HUES6 (cell line): ENCODE measurements around the gene TDP1.

Experiments used
- H3K27ac ChIP-seq: 2 replicates; pipeline ENCODE4 v1.7.0; 2013; ENCODE audit warnings: low read depth, mild to moderate bottlenecking, low read length, inconsistent platforms
- H3K27me3 ChIP-seq: 2 replicates; pipeline ENCODE4 v1.6.1; 2013; ENCODE audit warnings: low read length; ENCODE audit not compliant: control insufficient read depth, insufficient read depth
- H3K36me3 ChIP-seq: 2 replicates; pipeline ENCODE4 v1.6.1; 2013; ENCODE audit warnings: low read length; ENCODE audit not compliant: control insufficient read depth, insufficient read depth
- H3K4me1 ChIP-seq: 2 replicates; pipeline ENCODE4 v1.6.1; 2013; ENCODE audit warnings: low read length; ENCODE audit not compliant: control insufficient read depth, insufficient read depth
- H3K4me3 ChIP-seq: 2 replicates; pipeline ENCODE4 v1.5.1; 2013; ENCODE audit warnings: low read depth, low read length
- H3K9ac ChIP-seq: one replicate; pipeline ENCODE4 v1.6.1; 2013; ENCODE audit warnings: mild to moderate bottlenecking, low read length
- H3K9me3 ChIP-seq: 2 replicates; pipeline ENCODE4 v1.6.1; 2013; ENCODE audit warnings: low read depth, low read length; ENCODE audit not compliant: control insufficient read depth, insufficient read depth

The TDP1 gene

GRCh38 chr14:89990623-89991275, 35.0 kb downstream of the TDP1 start:
- Histone ChIP-seq H3K9ac (no peak overlapping the region), H3K27me3 (no peaks in the 10 kb centered on the region), H3K4me1 (peaks cover 30% of the 10 kb centered on the region), H3K9me3 (no peaks in the 10 kb centered on the region), H3K27ac (no peak overlapping the region), H3K36me3 (peaks cover 65% of the 10 kb centered on the region), H3K4me3 (no peak overlapping the region)

- no peak overlapping the region for H3K27ac ChIP-seq
- no peak overlapping the region for H3K9ac ChIP-seq
- peaks cover 18% of the 10 kb centered on the region for H3K4me1 ChIP-seq
- H3K36me3 ChIP-seq: peaks cover 69% of the 10 kb centered on the region
- H3K9me3 ChIP-seq: no peaks in the 10 kb centered on the region
- no peak overlapping the region for H3K4me3 ChIP-seq
- H3K27me3 ChIP-seq: no peaks in the 10 kb centered on the region
These were observed 36.5 kb downstream of the TDP1 start for GRCh38 chr14:89992273-89992672.

GRCh38 chr14:89996963-89997362, 41.2 kb downstream of the TDP1 start:
- H3K9me3 ChIP-seq: no peaks in the 10 kb centered on the region
- no peaks in the 10 kb centered on the region for H3K4me1 ChIP-seq
- H3K4me3 ChIP-seq: no peak overlapping the region
- no peak overlapping the region for H3K9ac ChIP-seq
- no peaks in the 10 kb centered on the region for H3K27me3 ChIP-seq
- H3K27ac ChIP-seq: no peak overlapping the region
- H3K36me3 ChIP-seq: peaks cover 76% of the 10 kb centered on the region

- H3K4me1 ChIP-seq: no peaks in the 10 kb centered on the region
- H3K4me3 ChIP-seq: no peak overlapping the region
- no peaks in the 10 kb centered on the region for H3K9me3 ChIP-seq
- no peak overlapping the region for H3K27ac ChIP-seq
- H3K27me3 ChIP-seq: no peaks in the 10 kb centered on the region
- H3K36me3 ChIP-seq: peaks cover 60% of the 10 kb centered on the region
- no peak overlapping the region for H3K9ac ChIP-seq
These were observed 45.2 kb downstream of the TDP1 start for GRCh38 chr14:90000935-90001334.

DNA sequence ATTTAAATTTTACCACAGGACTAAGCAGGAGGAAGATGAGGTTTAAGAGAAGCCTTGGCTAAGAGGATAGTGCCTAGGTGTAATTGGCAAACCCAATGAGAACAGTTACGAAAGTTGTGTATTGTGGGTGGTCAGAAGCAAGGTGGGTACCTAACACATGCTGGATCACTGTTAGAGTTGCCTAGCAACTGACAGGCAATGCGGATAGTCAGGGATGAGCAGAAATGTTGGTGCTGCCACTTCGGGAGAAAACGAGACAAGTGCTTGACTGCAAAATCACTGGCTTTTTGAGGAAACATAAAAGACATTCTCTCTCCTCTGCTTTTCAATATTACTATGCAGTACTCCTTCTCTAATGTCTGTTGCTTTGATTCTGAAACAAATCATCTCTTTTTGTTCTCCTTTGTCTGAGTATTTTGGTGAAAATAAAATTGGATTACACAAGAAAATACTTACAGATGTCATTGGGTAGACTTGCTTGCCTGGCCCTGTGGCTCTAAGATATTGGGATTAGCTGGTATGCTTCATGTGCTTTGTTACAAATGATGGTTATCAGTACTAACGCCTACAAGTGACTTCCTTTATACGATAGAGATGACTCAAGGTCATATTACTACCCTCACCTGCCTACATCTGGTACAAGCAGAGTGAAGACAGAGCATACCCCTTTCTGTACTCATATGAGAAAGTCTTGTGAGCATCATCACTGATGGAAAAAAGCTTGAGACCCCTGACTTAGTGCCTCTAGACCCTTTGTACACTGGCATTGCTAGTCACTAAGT, 48.0 kb downstream of the TDP1 start:
- H3K4me3 ChIP-seq: no peak overlapping the region
- H3K9me3 ChIP-seq: no peaks in the 10 kb centered on the region
- no peaks in the 10 kb centered on the region for H3K4me1 ChIP-seq
- no peaks in the 10 kb centered on the region for H3K27me3 ChIP-seq
- no peak overlapping the region for H3K9ac ChIP-seq
- H3K36me3 ChIP-seq: peaks cover 44% of the 10 kb centered on the region
- no peak overlapping the region for H3K27ac ChIP-seq

DNA sequence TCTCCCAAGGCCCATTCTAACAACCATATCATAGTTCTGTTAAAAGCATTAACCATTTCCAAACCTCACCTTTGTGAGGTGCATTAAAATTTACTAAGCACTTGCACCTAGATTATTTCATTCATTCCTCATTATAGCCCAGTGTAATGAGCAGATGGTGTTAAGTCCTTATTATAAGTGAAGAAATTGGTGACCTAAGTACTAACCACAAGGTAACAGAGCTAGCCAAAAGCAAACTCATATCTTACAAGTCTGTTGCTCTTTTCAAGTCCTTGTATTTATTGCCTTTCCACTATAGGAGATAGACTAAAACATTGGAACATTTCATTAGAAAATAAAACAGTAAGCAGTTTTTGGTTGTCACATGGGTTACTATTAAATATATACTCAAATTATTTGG, 49.7 kb downstream of the TDP1 start:
- Histone ChIP-seq H3K4me3 (no peak overlapping the region), H3K9ac (no peak overlapping the region), H3K36me3 (peaks cover 48% of the 10 kb centered on the region), H3K9me3 (no peaks in the 10 kb centered on the region), H3K4me1 (no peaks in the 10 kb centered on the region), H3K27ac (no peak overlapping the region), H3K27me3 (no peaks in the 10 kb centered on the region)

- no peak overlapping the region for H3K27ac ChIP-seq
- H3K4me1 ChIP-seq: no peaks in the 10 kb centered on the region
- no peak overlapping the region for H3K4me3 ChIP-seq
- H3K9ac ChIP-seq: no peak overlapping the region
- H3K9me3 ChIP-seq: peaks cover 4% of the 10 kb centered on the region; the same call in 1 of the 2 replicates
- H3K36me3 ChIP-seq: peaks cover 54% of the 10 kb centered on the region
- no peaks in the 10 kb centered on the region for H3K27me3 ChIP-seq
These were observed 50.3 kb downstream of the TDP1 start for GRCh38 chr14:90005939-90006530.

DNA sequence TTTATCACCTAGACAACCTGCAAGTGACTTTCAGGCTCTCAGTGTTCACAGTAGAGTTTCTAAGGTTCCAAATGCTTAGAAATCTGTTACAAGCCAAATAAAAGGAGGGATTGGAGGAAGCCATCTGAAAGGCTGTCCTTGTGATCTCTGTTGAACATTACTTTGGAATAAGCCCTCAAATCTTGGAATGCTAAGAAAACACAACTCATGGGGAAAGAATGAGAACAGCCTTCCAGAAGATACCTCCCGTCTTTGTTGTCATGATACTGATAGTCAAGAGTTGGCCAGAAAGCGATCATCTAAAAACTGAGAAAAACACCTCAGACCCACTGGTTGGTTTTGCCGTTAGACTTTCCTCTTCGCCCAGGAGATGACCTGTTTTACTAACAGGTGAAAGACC, 61.6 kb downstream of the TDP1 start:
- H3K4me3 ChIP-seq: no peak overlapping the region
- H3K27ac ChIP-seq: no peak overlapping the region
- H3K9me3 ChIP-seq: peaks cover 11% of the 10 kb centered on the region
- H3K36me3 ChIP-seq: peaks cover 58% of the 10 kb centered on the region
- H3K27me3 ChIP-seq: no peaks in the 10 kb centered on the region
- no peak overlapping the region for H3K9ac ChIP-seq
- no peaks in the 10 kb centered on the region for H3K4me1 ChIP-seq

GRCh38 chr14:90019824-90020523, 64.2 kb downstream of the TDP1 start:
- peaks cover 60% of the 10 kb centered on the region for H3K36me3 ChIP-seq

DNA sequence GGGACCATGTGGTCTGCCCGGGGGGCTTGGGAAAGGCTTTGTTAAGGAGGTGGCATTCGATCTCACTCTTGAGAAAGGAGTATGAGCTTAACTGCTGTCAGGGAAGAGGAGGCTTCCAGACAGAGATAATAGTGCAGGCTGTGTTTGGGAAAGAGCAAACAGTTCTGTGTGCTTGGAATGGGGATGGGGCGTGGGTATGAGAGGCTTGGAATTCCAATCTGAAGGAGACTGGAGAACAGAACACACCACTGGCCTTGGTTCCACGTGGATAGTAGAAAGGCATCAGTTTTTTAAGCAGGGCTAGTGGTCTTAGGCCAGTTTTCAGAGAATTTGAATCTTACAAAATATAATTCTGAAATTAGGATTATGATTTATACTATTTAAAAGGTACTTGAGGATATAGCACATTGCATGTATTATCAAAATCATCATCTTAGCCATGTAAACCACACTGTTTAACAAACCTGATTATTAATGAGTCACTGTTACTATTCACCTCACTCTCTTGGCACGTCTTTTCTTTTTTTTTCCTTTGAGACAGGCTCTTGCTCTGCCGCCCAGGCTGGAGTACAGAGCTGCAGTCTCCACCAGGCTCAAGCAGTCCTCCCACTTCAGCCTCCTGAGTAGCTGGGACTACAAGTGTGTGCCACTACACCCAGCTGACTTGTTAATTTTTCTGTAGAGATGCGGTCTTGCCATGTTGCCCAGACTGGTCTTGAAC, 67.6 kb downstream of the TDP1 start:
- Histone ChIP-seq H3K4me3 (no peak overlapping the region), H3K9ac (no peak overlapping the region), H3K4me1 (no peaks in the 10 kb centered on the region), H3K36me3 (peaks cover 62% of the 10 kb centered on the region), H3K9me3 (no peaks in the 10 kb centered on the region), H3K27me3 (no peaks in the 10 kb centered on the region), H3K27ac (no peak overlapping the region)

More at GRCh38 chr14:90019824-90020523, 64.2 kb downstream of the TDP1 start:
- no peak overlapping the region for H3K4me3 ChIP-seq
- H3K4me1 ChIP-seq: no peaks in the 10 kb centered on the region
- no peaks in the 10 kb centered on the region for H3K9me3 ChIP-seq
- H3K27ac ChIP-seq: no peak overlapping the region
- H3K27me3 ChIP-seq: no peaks in the 10 kb centered on the region
- H3K9ac ChIP-seq: no peak overlapping the region
